Mucosa of descending colon (tissue), 3 donors: ENCODE measurements around the gene PTPRE. TPM values are rescaled to one million over a fixed set of nuclear protein-coding genes. Genes with fewer than 3 reads are reported as not detected.

Experiments used
- ATAC-seq: fragments of 200-7000 bp; cut with Tn5 transposase; one replicate; pipeline ENCODE4 v1.9.1; 2020; ENCODE audit warnings: mild to moderate bottlenecking, moderate library complexity
- DNase-seq, 3 donors: peaks; one replicate each; pipeline ENCODE4 v3.0.0-alpha.2; 2020
- H3K36me3 ChIP-seq: fragments of 200-600 bp; one replicate; pipeline ENCODE4 v1.8.0; 2021; ENCODE audit warnings: low read depth, mild to moderate bottlenecking
- H3K4me1 ChIP-seq: fragments of 200-600 bp; one replicate; pipeline ENCODE4 v1.8.0; 2021; ENCODE audit warnings: low read depth, mild to moderate bottlenecking
- H3K4me3 ChIP-seq: fragments of 200-600 bp; one replicate; pipeline ENCODE4 v1.8.0; 2021; ENCODE audit warnings: mild to moderate bottlenecking
- H3K9me3 ChIP-seq: fragments of 200-600 bp; one replicate; pipeline ENCODE4 v1.8.0; 2021; ENCODE audit warnings: mild to moderate bottlenecking
- CTCF ChIP-seq: fragments of 200-600 bp; IDR thresholded peaks from one replicate; pipeline ENCODE4 v1.8.0; 2022; ENCODE audit warnings: antibody characterized with exemption, mild to moderate bottlenecking
- intact Hi-C, 2 donors: fragments of 100-400 bp; cut with DNase I in 1 of 2; cut with micrococcal nuclease in 1 of 2; formaldehyde crosslinking; loops; one replicate each; pipeline versions ENCODE4 v1.11.0 to v1.11.1; 2022; cut with DNase I, micrococcal nuclease
- total RNA-seq, 3 donors: library from RNA; stranded (reverse); fragmentation: NEBNext Ultra II Directional in 2 of 3; extraction: Animal tissue kit (Norgen Biotek cat#: 25700) in 2 of 3; gene quantifications; one replicate each; pipeline versions ENCODE4 v1.2.1 to v1.2.4, GENCODE V29; 2021 to 2023
- donor health status: DM: no; HTN: no; CAD: no; lungs with moderate emphysema.
- donor health status: DM: no; HTN: no; CAD: no.
- donor health status: DM: no; HTN: yes; CAD: no.

The PTPRE gene
- total RNA-seq, 3 donors from 2014 or later: 28.8 to 33.6 (median 32.5) TPM

GRCh38 chr10:128070721-128071416 is 164.0 kb downstream of the PTPRE start:
- DNase-seq (no peak), ATAC-seq (no peak)
- TF ChIP-seq CTCF: no peak
- H3K4me1 ChIP-seq: no peaks in the 10 kb centered on the region
- intact Hi-C loops: loop anchor here in 1 of 2 donors (10.0 kb wide), 1 partner anchor 84 kb away; no protein-coding TSS in a partner anchor
- no peak overlapping the region for H3K4me3 ChIP-seq
- no peaks in the 10 kb centered on the region for H3K36me3 ChIP-seq
- no peaks in the 10 kb centered on the region for H3K9me3 ChIP-seq

GRCh38 chr10:128071417-128071782 is 164.5 kb downstream of the PTPRE start:
- Histone ChIP-seq H3K36me3 (no peaks in the 10 kb centered on the region), H3K4me1 (no peaks in the 10 kb centered on the region), H3K9me3 (no peaks in the 10 kb centered on the region), H3K4me3 (no peak overlapping the region)
- no peak for ATAC-seq
- no peak for TF ChIP-seq CTCF
- DNase-seq: no peak
- intact Hi-C loops: loop anchor here in 1 of 2 donors (10.0 kb wide), 1 partner anchor 83 kb away; no protein-coding TSS in a partner anchor

- DNase-seq (no peak), ATAC-seq (no peak)
- no peak overlapping the region for H3K4me3 ChIP-seq
- TF ChIP-seq CTCF: no peak
- H3K36me3 ChIP-seq: no peaks in the 10 kb centered on the region
- intact Hi-C loops: loop anchor here in 1 of 2 donors (10.0 kb wide), 1 partner anchor 83 kb away; no protein-coding TSS in a partner anchor
- H3K4me1 ChIP-seq: no peaks in the 10 kb centered on the region
- H3K9me3 ChIP-seq: no peaks in the 10 kb centered on the region
Observed at GRCh38 chr10:128072046-128072445, 165.1 kb downstream of the PTPRE start.

- ATAC-seq: no peak
- no peak for TF ChIP-seq CTCF
- Histone ChIP-seq H3K4me1 (no peaks in the 10 kb centered on the region), H3K4me3 (no peak overlapping the region), H3K9me3 (no peaks in the 10 kb centered on the region), H3K36me3 (peaks cover 5% of the 10 kb centered on the region)
- DNase-seq: no peak
- intact Hi-C loops: loop anchor here in 1 of 2 donors (10.0 kb wide), 1 partner anchor 82 kb away; no protein-coding TSS in a partner anchor
Observed at GRCh38 chr10:128072941-128073645, 166.2 kb downstream of the PTPRE start.

- H3K9me3 ChIP-seq: no peaks in the 10 kb centered on the region
- no peaks in the 10 kb centered on the region for H3K4me1 ChIP-seq
- DNase-seq (no peak), ATAC-seq (no peak)
- H3K36me3 ChIP-seq: peaks cover 5% of the 10 kb centered on the region
- intact Hi-C loops: loop anchor here in 1 of 2 donors (10.0 kb wide), 1 partner anchor 81 kb away; no protein-coding TSS in a partner anchor
- TF ChIP-seq CTCF: no peak
- H3K4me3 ChIP-seq: no peak overlapping the region
Observed at GRCh38 chr10:128073890-128074289, 167.0 kb downstream of the PTPRE start.
